Stimulated activated CD8-positive, alpha-beta memory T cell treated with anti-CD3 and anti-CD28 coated beads, Interleukin-4, amount 100 ng/mL, for 1 hour (primary cell): Measurements from ENCODE around the gene ATP6AP1.
"Not testable (repeated sequence)": the region's sequence is repeated elsewhere in the genome, so short reads cannot be mapped to it uniquely, and the experiment has no call there.

Experiments used
- DNase-seq, 2 donors: peaks; one replicate each; pipeline ENCODE4 v3.0.0-alpha.2; 2020; ENCODE audit warnings: low read depth in 2 of 2, low spot score in 1 of 2

The ATP6AP1 gene

GRCh38 chrX:154428176-154429171, at the start of gene ATP6AP1:
Gene ATP6AP1, plus strand, starts transcription at chrX:154428677. Its CDS starts 16 bp downstream, at chrX:154428693.
- DNase-seq, result peak; percentile 56 to 74

- DNase-seq, result peak; percentile 76 to 92
Measured at GRCh38 chrX:154378799-154379568, 49.5 kb upstream of the ATP6AP1 start, which contains the start of gene EMD. Gene EMD, plus strand, starts transcription at chrX:154379295. Its CDS starts 190 bp downstream, at chrX:154379485.

GRCh38 chrX:154379569-154379951, 48.9 kb upstream of the ATP6AP1 start:
- DNase-seq, result no peak

GRCh38 chrX:154380153-154380552, 48.3 kb upstream of the ATP6AP1 start:
- no peak for DNase-seq

- no peak for DNase-seq
Measured at GRCh38 chrX:154380787-154381186, 47.7 kb upstream of the ATP6AP1 start.

- DNase-seq, result no peak
Measured at GRCh38 chrX:154381271-154381670, 47.2 kb upstream of the ATP6AP1 start.

- DNase-seq, result no peak
Measured at GRCh38 chrX:154382483-154383069, 45.9 kb upstream of the ATP6AP1 start.

- DNase-seq, result no peak
Measured at GRCh38 chrX:154383359-154384283, 44.9 kb upstream of the ATP6AP1 start.

GRCh38 chrX:154384284-154384892, 44.1 kb upstream of the ATP6AP1 start:
- DNase-seq, result no peak

GRCh38 chrX:154388094-154388493, 40.4 kb upstream of the ATP6AP1 start:
- not testable (repeated sequence) for DNase-seq

GRCh38 chrX:154388649-154389048, 39.8 kb upstream of the ATP6AP1 start:
- not testable (repeated sequence) for DNase-seq

GRCh38 chrX:154389812-154390747, 38.4 kb upstream of the ATP6AP1 start:
- not testable (repeated sequence) for DNase-seq

GRCh38 chrX:154396363-154396762, 32.1 kb upstream of the ATP6AP1 start:
- DNase-seq, result not testable (repeated sequence)

- DNase-seq, result no peak
Measured at GRCh38 chrX:154396973-154397887, 31.2 kb upstream of the ATP6AP1 start.

GRCh38 chrX:154397888-154398667, 30.4 kb upstream of the ATP6AP1 start, which contains the start of gene RPL10:
Gene RPL10, plus strand, starts transcription at chrX:154398377. Its CDS starts 143 bp downstream, at chrX:154398520.
- peak; percentile 61 to 81 for DNase-seq

GRCh38 chrX:154398668-154399526, 29.6 kb upstream of the ATP6AP1 start:
- DNase-seq, result peak; percentile 51 to 60
